Fibroblast of peridontal ligament (primary cell): ENCODE measurements around the gene CTDSP2.

ENCODE experiments used
- DNase-seq: peaks from one replicate; pipeline ENCODE4 v3.0.0-alpha.2; 2010; ENCODE audit errors: extremely low read depth

The CTDSP2 gene

DNA sequence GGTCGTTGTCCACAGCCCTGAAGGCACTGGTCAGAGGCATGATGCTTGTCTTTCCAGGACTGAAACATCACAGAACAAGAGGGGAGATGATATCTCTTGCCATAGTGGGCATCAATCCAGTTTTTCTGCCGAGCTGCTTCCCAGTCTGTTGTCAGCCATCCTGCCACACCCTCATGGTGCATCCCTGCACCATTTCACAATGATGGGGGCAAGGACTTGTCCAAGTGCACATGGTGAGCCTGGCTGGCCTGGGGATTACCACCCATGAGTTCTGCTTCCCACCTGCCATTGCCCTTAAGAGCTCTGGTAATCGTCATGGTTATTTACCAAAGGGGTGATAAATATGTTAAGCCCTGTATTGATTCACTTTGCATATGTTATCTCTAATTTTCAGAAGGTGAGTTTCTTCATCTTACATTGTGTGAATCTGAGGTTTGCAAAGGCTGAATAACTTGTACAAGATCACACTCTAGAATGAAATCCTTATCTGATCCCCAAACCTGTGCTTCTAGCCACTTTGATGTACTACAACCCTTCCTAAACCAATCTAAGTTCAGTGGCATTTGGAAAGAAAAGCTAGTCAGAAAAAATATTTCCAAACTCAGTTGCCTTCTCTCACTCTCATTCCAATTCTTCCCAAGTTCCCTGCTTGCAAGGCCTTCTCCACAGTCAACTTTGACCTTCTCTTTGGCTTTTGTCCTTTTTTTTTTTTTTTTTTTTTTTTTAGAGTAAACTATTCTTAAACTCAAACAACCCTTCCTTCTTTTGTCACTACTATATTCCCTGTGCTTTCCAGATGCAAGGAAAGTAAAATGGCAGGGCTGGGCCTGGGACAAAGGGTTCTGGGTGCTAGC, 30.3 kb downstream of the CTDSP2 start:
- DNase-seq, result no peak

DNA sequence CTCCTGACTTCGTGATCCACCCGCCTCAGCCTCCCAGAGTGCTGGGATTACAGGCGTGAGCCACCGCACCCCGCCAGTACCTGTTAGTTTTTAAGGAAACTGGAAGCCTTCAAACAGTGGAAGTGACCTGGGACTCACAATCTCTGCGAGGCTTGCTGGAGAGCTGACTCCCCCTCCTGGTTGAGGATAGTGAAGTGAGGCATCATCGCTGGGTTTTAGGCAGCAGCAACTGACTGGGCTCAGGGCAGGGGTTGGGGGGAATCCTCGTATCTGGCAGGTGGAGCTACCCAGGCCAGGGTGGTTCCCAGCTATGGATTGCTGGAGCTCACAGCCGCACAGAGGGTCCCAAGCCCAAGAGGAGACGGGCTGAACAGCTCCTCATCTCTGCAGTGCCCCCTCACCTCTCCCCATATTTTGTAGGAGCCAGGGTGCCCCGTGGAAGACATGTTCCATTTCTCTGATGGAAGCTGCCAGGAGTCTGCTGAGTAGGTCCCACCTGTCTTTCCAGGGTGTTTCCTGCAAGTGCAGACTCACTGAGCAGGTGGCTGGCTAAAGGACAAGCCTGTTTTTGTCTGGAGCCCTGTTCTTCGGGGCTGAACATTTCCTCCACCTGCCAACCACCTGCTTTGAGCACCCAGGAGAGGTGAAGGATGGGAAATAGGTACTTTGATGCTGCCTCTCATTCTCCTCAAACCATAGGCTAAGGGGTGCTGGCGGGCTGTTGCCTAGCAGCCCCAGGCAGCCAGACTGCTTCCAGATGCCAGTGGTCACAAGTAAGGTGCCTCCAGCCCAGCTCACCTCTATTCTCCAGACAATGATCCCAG, 31.1 kb downstream of the CTDSP2 start:
- DNase-seq, result no peak

GRCh38 chr12:57813971-57814772, 32.4 kb downstream of the CTDSP2 start:
- DNase-seq, result peak; percentile 48

DNA sequence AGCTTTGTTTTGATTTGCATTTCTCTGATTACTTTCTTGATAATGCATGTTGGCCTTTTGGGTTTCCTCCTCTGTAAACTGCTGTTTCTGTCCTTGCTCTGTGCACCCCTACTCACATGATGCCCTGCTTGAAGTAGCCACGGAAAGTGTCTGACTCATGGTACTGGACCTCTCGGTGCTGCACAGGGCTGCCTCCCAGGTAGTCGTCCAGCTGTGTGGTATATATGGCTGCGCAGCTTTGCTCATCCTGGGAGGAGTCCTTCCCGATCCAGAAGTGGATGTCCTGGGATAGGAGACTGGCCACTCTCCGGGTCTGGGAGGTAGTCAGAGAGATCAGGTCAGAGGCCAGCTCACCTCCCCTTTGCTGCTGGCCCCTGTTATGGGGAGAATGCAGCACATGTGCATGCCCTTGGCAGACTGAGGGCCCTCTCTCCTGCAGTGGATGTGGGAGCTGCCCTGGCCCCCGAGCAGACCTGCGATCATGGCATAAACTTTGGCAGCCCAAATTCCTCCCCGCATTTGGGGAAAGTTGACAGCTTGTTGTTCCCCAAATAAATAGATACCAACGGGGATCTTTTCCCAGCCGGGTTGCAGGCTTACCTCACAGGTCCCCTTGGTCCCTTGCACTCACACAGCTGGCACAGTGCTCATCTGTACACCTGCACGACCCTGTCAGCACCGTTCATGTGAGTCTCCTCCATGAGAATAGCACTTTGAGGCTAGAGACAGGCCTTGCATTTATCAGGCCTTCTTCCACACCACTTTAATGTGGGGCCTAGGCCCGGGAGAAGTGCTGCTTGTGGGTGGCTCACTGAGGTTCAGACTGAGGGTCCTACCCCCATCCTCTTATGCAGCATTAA, 33.2 kb downstream of the CTDSP2 start:
- no peak for DNase-seq

DNA sequence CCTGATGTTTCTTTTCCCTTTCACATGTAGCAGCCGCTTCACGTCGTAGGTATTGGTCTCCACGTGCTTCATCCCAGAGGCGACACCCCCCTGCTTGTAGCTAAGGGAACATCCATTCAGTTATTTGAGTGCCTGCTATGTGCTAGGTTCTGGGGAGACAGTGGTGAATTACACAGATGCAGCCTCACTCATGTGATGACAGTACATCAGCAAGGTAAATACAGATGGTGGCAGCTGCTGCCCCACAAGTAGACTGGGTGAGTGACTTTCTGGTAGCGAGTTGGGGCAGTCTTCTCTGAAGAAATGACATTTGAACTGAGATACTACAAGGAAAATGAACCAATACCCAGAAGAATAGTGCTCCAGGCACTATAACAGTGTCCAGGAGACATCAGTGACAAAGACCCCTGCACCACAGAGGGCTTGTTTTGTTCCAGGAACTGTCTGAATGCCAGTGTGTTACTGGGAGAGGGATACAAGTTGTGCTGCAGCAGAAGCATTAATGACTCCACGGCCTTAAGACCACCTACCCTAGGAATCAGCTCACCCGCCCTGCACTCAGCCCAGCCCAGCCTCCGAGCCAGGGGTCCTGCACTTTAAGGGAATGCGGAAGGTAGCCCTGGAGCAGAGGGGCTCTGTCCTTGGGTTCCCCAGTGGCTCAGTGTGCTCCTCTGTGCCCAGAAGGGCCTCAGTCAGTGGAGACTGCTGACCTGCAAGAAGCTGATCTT, 35.3 kb downstream of the CTDSP2 start:
- DNase-seq, result no peak

DNA sequence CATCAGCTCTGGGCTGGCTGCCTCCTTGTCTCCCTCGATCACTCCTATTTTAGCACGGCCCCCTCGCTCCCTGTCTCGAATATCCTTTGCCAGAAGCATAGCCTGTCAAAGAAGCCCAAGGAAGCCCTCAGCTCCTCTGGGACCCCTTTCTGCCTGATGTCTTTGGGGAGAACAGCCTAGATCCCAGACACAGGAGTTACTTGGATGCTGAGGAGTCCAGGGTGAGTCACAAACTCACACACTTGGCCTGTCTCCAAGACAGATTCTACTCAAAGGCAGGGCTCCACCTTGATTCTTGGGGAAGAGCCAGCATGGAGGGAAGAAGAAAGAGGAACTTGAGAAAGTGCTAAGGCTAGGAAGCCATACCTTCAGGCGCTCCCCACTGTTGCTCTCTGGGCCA, 36.1 kb downstream of the CTDSP2 start:
- DNase-seq, result peak; percentile 15

DNA sequence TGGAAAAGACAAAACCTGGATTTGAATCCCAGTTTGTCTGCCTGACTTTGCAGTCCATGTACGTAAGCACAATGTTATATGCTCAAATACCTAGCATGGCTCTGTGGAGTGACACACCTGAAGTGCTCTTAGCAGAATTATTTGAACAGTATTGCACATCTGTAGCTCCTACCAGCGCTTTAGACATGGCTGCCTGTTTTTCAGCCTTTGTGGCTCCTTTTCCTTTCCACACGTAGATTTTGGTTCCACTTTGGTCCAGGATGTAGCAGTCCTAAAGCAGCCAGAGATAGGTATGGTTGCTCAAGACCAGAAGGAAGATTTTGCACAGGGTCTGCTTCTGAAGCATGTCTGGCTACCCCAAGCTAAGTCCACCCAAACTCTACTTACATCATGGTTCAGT, 37.1 kb downstream of the CTDSP2 start:
- no peak for DNase-seq

- DNase-seq, result no peak
These were observed 38.2 kb downstream of the CTDSP2 start for GRCh38 chr12:57808351-57808750.

- DNase-seq, result no peak
These were observed 39.2 kb downstream of the CTDSP2 start for GRCh38 chr12:57807285-57807684.

DNA sequence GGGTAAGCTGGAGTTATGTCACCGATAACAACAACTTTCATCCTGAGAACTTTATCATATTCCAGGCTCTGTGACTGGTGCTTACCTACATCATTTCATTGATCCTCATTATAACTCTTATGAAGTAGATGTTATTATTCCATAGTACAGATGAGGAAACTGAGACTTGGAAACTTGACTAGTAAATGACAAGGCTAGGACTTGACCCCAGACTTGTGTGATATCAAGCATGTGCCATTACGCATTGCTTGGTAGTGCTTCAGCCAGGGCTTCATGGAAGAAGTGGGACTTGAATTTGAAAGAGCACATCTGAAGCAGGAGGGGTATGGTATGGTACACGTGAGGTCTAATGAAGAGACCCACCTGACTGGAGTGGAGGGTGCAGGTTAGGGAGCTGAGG, 39.9 kb downstream of the CTDSP2 start:
- no peak for DNase-seq

GRCh38 chr12:57803319-57803893, 43.1 kb downstream of the CTDSP2 start:
- peak; percentile 62 for DNase-seq

GRCh38 chr12:57802607-57803006, 43.9 kb downstream of the CTDSP2 start:
- no peak for DNase-seq

GRCh38 chr12:57800965-57801364, 45.6 kb downstream of the CTDSP2 start:
- no peak for DNase-seq

DNA sequence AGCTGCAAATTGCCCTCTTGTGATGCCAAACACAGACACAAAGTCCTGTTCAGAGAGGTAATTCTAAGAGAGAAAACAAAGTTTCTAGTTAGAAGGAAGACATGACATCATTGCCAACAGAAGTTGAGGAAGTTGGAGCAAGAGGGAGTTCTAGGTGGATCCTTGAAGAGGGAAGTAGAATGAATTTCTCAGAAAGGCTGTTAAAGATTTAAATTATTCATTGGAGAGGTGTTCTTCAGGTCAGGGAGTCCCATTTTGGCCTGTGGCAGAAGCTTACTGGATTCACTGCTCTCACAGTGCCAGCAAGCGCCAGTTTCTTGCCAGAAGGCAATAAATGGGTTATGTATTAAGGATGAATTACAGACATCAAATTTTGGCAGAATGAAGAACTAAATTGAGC, 48.6 kb downstream of the CTDSP2 start:
- DNase-seq, result no peak

DNA sequence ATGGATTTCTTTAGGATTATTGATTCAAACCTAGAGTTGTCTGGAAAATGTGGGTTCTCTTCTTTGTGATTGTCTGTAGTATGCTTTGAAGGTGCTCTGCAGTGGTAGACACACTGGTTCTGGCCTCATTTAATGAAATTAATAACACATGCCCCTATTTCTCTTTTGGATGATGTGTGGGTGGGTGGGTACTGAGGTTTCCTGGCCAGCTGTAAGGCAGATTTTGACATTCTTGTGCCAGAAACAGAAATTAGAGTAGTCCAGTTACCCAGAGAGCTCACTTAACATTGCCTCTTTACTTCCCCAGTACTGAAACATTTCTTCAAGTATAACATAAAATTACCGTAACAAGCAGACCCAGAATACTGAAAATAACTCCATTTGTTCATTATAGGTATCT, 49.5 kb downstream of the CTDSP2 start:
- DNase-seq, result no peak

GRCh38 chr12:57795354-57795753, 51.2 kb downstream of the CTDSP2 start:
- no peak for DNase-seq

DNA sequence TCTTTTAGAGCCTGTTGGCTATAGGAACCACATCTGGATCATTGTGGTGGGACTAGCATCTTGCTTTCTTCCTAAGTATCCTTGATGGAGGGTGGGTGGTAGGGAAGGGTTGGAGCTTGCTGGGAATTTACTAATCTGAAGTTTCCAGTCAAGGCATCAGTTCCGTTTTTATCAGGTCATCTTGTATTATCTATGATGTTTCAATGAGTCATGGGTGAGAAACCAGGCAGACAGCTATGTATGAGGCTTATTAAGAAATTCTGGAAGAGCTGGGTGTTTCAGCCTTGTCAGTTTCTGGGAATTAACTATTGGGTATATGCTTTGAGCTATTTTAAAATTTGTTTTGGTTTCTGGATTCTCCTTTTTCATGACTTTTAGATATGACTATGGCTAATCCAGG, 52.6 kb downstream of the CTDSP2 start:
- peak; percentile 72 for DNase-seq

- DNase-seq, result no peak
These were observed 62.7 kb downstream of the CTDSP2 start for GRCh38 chr12:57783861-57784260.

- DNase-seq, result no peak
These were observed 63.1 kb downstream of the CTDSP2 start for GRCh38 chr12:57783466-57783801.
